NCI-H2107 treated with DMSO at 0.1 percent for 48 hours (cell line): ENCODE results near the gene FSD1.
A peak's percentile ranks its signal among the peaks of the same experiment; 100 is the strongest.
"Not testable (repeated sequence)": the region's sequence is repeated elsewhere in the genome, so short reads cannot be mapped to it uniquely, and the experiment has no call there.

Experiments used
- DNase-seq: peaks from one replicate; lab custom pipeline; 2025; ENCODE audit not compliant: unreplicated experiment; lab: John Stamatoyannopoulos, UW

The FSD1 gene

DNA sequence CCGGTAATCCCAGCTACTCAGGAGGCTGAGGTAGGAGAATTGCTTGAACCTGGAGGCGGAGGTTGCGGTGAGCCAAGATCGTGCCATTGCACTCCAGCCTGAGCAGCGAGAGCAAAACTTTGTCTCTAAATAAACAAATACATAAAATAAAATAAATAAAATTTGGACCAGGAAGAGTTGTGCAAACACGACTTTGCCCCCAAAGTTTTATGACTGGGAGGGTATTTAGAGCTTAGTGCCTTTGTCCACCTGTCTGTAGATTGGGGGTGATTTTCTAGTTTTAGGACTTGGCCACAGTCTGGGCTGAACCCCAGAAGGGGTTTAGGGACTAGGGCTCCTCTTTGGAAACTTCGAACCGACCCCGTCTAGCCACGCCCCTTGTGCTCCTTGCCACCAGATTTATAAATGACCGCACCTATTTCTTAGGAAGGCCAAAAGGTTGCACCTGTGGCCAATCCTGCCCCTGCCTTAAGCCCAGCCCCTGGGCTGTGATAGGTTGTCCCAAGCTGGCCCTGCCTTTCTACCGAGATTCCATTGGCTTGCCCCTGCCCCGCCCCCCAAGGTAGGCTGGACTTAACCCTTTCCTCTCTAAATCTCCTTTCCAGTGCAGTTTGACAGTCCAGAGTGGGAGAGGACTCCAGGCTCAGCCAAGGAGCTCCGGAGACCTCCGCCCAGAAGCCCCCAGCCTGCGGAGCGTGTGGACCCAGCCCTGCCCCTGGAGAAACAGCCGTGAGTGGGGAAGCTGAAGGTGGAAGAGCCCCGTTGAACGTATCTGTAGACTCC, 20.0 kb upstream of the FSD1 start:
- DNase-seq, result no peak

DNA sequence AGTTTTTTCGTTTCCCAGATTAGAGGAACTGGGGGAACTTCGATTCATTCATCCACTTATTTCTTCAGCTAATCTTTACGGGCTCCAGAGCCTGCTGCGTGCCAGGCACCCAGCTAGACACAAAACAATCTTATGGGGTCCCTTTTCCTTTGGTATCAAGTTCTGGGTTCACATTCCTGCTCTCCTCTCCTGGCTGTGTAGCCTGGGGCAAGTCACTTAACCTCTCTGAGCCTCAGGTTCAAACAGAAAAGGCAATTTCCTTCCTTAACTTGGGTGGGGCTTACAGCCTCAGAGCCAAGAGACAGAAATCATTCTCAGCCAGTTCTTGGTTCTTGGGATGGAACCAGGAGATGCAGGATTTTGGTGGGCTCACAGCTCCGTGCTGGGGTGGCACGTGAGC, 19.4 kb upstream of the FSD1 start:
- no peak for DNase-seq

DNA sequence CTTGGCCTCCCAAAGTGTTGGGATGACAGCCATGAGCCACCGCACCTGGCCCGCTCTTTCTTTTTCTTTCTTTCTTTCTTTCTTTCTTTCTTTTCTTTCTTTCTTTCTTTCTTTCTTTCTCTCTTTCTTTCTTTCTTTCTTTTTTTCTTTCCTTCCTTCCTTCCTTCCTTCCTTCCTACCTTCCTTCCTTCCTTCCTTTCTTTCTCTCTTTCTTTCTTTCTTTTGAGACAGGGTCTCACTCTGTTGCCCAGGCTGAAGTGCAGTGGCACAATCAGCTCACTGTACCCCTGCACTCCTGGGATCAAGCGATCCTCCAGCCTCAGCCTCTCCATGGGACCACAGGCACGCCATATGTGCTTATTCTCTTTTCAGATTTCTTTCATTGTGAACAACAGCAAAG, 18.3 kb upstream of the FSD1 start:
- not testable (repeated sequence) for DNase-seq

DNA sequence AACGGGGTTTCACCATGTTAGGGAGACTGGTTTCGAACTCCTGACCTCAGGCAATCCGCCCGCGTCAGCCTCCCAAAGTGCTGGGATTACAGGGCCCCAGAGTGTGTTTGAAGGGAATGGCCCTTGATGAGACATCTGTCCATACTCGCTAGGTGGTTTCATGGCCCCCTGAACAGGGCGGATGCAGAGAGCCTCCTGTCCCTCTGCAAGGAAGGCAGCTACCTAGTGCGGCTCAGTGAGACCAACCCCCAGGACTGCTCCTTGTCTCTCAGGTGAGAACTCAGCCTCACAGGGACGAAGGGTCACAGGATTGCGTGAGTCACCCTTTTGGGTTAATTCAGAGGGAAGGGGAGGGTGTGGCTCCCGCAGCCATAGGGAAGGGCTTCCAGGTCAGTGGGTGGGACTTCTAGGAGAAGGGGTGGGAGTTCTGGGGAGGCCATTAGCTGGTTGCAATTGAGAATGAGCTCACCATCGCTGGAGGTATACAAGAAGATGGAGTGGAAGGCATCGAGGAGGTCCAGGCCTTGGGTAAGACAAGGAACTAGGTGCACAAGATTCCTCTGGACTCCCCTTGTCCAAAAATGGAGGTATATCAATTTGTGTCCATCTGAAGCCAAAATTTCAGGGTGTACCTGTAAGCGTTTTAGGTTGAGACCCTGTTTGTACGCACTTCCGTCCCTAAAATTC, 16.2 kb upstream of the FSD1 start:
- DNase-seq, result no peak

DNA sequence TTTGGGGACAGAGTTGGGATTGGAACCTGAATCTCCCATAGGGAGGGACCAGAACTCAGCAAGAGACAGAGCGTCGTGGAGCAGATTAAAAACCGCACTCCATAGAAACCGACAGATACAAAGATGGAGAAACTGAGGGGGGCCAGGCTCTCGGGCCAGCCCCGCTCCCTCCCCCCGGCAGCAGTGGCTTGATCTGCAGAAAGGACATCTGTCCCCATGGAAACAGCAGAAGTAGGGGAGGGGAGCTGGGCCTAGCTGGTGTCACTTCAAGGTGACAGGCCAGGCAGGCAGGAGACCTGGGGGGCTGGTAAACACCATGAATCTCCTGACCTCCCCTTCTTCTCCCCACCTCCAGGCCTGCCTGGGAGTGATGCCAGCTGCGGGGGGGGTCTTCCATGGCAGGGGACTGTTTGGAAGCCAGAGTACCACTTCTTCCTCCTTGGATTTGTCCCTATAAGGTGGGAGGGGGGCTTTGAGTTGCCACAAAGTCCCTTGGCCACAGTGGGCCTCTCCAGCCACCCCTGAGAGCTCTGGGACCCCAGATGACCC, 13.1 kb upstream of the FSD1 start:
- DNase-seq, result no peak

DNA sequence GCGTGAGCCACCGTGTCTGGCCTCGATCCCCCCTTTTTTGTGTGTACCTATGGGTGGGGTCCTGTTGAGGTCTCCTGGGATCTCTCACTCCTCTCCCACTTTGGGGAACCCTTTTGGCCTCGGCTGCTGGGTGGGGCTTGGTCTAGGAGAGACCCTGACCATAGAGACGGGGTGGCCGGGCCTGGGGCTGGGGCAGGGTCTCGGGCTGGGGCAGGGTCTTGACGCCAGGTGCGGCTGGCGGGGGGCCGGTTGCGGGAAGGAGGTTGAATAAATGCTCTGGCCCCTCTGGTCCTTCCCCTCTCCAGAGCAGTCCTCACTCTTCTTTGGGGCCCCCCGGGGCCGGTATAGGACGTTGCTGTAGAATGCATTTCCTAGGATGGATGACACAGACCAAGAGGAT, 11.9 kb upstream of the FSD1 start:
- DNase-seq, result no peak

DNA sequence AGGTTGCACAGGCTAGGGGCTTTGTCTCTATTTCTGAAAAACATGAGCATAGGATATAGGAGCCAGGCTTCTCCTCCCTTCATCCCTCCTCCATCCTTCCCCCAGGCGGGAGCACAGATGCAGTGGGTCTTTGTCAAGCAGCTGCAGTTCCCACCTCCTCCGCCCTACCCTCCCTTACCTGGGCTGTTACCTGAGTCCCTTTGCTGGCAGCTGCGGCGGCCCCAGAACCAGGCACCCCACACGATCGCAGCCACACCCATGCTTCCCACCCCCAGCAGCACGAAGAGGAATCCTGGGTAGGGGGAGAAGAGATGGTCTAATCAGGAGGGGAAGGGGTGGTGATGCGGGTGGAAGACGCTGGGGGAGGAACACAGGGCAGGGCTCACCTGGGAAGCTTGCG, 10.0 kb upstream of the FSD1 start:
- peak; percentile 37 for DNase-seq

DNA sequence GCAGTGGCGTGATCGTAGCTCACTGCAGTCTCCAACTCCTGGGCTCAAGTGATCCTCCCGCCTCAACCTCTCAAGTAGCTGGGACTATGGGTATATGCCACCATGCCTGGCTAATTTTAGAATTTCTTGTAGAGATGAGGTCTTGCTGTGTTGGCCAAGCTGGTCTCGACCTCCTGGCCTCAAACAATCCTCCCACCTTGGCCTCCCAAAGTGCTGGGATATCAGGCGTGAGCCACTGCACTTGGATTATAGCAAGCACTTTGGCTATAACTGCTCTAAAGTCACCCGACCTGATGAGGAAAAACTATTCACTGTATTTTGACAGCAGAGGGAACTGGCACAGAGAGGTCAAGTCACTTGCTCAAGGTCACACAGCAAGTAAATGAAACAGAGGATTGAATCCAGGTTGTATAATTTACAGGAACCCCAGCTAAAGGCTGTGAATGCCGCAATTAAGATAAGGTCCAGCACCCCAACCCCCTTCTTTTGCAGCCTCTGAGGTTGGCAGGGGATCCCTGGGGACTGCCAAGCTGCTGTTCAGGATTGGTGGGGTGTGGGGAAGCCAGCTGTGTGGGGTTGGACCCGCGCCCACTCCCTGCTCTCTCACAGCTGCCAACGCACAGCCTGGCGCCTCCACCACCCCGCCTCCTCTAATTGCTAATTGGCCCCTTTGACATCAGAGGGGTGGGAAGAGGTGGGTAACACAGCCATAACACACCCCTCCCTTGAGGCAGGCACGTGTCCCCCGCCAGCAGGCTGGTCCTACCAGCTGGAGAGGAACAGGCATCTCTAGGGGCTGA, 8.2 kb upstream of the FSD1 start:
- peak; percentile 80 for DNase-seq

DNA sequence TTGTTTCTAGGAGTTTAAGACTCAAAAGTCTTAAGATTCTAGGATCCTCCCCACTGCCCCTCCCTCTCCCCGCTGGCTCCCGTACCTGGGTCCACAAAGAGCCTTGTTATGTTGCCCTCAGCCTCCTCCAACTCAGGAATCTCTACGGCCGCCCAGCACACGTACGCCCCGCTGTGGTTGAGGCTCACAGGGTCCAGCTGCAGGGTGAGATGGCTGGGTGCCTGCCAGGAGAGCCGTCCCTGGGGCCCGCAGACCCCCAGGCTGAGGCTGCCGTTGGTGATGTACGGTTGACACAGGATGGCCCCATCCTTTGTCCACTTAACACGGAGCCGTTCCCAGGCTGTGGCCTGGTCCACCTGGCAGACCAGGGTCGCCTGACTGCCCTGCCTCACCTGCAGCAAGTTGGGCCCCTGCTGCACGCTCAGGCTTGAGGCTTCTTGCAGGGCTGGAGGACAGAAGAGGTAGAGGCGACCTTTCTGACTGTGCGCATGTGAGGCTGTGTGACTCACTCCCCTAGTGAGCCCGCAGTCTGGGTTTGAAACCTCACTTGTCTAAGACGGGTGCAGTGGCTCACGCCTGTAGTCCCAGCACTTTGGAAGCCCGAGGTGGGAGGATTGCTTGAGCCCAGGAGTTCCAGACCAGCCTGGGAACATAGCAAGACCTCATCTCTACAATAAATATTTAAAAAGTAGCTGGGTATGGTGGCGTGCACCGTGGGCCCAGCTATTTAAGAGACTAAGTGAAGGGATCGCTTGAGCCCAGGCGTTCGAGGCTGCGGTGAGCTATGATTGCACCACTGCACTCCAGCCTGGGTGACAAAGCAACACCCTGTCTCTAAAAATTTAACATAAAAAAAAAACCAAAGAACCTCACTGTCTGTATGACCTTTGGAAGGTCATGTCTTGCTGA, 6.2 kb upstream of the FSD1 start:
- no peak for DNase-seq

DNA sequence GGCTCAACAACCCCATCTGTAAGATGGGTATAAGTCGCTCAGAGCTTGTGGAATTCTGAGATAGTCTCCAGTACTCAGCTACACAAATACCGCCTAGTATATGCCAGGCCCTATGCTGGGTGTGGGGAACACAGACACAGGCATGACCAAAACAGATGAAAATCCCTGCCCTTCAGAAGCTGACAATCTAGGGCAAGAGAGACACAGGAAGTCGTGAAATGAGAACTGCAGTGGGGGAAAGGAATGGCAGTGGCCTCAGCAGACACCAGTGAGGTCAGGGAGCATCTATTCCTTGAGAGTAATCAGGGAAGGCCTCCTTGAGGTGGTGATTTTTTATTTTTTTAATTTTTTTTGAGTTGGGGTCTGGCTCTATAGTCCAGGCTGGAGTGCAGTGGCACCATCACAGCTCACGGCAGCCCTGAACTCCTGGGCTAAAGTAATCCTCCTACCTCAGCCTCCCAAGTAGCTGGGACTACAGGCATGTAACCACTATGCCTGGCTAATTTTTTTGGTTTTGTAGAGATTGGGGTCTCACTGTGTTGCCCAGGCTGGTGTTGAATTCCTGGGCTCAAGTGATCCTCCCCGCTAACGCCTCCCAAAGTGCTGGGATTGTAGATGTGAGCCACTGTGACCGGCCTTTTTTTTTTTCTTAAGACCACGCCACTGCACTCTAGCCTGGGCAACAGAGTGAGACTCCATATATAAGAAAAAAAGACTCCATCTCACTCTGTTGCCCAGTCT, 5.4 kb upstream of the FSD1 start:
- no peak for DNase-seq

DNA sequence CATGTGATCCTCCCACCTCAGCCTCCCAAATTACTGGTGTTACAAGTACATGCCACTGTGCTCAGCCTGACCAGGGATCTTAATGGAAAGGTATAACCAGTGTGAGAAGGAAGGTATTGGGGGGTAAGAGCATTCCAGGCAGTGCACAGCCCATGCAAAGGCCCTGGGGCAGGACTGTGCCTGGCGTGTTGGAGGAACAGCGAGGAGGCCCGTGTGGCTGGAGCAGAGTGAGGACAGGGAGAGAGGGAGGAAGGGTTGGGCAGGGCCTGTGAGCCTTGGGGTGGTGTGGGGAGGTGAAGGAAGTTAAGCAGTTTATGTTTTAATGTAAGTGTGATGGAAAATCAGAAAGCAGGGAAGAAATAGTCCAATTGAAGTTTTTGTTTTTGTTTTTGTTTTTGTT, 3.8 kb upstream of the FSD1 start:
- no peak for DNase-seq

DNA sequence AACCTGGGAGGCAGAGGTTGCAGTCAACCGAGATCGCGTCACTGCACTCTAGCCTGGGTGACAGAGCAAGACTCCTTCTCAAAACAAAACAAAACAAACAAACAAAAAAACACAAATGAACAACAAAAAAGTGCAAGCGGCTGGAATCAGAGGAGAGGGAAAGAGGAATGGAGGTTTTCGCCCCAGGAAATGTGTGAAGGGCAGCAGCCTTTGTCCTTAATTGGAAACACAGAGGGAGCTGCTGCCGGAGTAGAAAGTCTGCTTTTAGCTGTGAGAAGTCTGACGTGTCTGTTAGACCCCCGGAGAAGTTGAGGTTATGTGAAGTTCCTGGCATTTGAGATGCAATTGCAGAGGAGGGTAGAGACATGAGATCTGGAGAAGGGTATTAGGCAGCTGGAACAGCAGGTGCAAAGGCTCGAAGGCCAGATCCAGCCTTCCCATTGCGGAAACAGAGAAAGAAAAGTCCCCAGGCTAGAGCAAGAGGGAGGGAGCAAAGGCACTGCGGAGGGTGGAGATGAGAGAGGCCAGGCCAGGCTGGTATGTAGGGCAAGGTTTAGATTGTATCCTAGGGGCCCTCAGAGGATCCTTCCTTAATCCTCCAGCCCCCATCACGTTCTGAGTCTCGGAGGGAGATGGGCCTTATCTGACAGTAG, 2.7 kb upstream of the FSD1 start:
- DNase-seq, result no peak

DNA sequence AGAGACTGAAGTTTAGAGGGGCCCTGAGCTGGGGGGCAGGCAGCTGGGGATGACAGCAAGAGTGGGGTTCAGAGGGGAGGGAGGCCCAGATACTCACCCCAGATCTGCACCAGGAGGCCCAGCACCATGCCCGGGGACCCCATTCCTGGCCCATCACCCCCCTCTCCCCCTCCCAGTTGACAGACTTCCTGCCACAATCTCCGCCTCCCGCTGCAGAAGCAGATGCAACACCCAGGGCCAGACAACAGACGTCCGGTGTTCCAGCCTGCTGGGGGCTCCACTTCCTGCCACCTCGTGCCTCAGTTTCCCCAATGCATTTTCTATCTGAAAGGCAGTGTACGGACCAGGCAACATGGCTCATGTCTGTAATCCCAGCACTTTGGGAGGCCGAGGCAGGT, 2.2 kb upstream of the FSD1 start, which contains the start of gene TMIGD2:
Gene TMIGD2, minus strand, starts transcription at position 147 of the 398 bp plus-strand sequence. Its CDS starts 4 bp downstream, at position 143.
- no peak for DNase-seq

DNA sequence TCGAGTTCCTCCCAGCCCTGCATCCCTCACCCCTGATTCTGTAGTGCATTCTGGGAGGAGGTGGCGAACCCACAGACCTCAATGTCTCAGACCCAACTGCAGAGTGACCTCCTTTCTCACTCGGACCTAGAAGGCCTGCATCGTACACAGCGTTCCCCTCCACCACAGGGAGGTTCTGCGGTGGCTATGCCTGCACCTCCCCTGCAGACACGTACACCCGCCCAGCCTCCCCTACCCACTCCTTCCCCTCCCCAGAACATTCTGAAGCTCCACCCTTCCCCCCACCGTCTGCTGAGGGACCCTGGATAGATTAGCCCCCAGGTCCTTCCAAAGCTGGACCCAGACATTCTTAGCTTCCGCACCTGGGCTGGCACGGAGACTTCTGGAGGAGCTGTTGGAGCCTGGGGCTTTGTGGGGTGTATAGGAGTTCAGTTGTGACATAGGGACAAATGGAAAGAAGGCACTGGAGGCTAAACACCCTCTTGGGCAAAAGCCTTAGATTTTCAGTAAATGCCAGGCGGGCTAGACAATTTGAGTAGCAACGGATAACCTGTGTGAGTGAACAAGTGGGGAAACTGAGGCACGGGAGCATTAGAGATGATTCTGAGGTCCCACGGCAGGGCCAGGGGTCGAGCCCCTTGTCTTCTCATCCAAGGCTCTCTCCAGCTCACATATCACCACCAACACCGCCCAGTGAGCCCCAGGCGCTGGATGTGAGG, 420 bp upstream of the FSD1 start:
- no peak for DNase-seq

DNA sequence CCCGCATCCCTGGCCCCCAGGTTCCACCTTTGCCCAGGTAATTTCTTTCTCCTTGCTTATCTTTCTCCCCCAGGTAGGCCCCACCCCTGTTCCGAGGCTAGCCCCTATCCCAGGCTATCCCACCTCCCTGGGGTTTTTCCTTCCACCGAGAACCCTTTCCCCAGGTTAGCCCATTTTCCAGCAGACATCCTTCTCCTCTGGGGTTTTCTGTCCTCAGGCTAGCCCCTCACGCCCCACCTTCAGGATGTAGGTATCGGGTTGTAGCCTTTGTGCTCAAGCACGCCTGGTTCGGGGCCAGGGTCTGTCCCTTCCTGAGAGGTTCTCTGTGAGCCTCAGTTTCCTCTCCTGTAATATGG, 837 bp downstream of the FSD1 start:
- DNase-seq, result no peak

DNA sequence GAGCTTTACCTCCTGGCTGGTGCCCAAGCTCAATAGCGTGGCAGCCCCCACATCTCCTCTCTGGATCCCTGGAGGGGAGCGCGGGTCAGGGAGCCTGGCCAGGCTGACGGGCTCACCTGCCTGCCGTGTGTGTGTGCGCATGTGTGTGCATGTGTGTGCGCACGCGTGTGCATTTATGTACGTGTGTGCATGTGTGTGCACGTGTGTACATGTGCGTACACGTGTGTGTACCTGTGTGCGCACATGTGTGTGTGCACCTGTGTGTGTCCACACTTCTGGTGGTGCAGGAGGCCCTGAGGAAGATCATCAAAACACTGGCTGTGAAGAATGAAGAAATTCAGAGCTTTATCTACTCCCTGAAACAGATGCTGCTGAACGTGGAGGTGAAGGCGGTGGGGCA, 1.3 kb downstream of the FSD1 start:
- DNase-seq, result no peak

DNA sequence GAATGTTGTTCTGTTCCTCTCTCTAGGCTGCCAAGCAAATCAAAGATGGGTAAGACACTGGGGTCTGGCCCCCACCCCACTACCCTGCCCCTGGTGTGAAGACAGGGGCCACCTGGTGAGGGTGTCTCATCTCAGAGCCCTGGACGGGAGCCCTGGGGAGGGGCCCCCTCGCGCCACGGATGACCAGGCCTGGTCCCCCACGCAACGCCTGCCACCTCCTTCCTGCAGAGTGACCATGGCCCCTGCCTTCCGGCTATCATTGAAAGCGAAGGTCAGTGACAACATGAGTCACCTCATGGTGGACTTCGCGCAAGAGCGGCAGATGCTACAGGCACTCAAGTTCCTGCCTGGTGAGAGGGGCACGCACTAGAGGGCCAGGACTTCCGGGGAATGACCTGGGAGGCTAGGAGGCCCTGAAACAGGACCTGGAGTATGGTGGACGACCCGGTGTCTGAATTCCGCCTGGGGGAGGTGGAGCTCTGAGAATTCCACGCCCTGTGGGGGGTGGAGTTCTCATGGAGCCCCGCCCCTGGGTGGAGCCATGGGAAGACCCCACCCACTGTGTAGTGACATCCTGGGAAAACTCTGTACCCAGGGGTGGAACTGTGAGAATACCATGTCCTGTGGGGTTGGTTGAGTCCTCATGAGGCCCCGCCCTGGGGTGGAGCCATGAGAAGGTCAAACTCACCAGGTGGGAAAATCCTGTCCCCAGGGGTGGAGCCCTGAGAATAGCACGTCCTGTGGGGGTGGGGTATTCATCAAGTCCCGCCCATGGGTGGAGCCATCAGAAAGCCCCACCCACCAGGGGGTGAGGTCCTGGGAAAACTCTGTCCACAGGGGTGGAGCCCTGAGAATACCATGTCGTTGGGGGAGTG, 6.1 kb downstream of the FSD1 start:
- DNase-seq, result no peak
